Esophagus muscularis mucosa (tissue), 4 donors: ENCODE results near the gene TNFAIP8L1. TPM values are rescaled to one million over a fixed set of nuclear protein-coding genes. Genes with fewer than 3 reads are reported as not detected.
"Not testable (repeated sequence)": the region's sequence is repeated elsewhere in the genome, so short reads cannot be mapped to it uniquely, and the experiment has no call there.

Source experiments
- DNase-seq: peaks from one replicate; pipeline ENCODE4 v3.0.0-alpha.2; 2017; ENCODE audit errors: extremely low spot score
- H3K27ac ChIP-seq, 4 donors: fragments of 200-600 bp; sonication (generic); replicated peaks in 1 of 4; 1 replicate in 3 of 4; 2 replicates in 1 of 4; pipeline ENCODE4 v1.5.1; 2016 to 2019; ENCODE audit warnings: mild to moderate bottlenecking in 1 of 4
- H3K27me3 ChIP-seq, 4 donors: fragments of 200-600 bp; sonication (generic); one replicate each; pipeline versions ENCODE4 v1.5.1 to v1.6.0; 2016 to 2019
- H3K36me3 ChIP-seq, 4 donors: fragments of 200-600 bp; sonication (generic); one replicate each; pipeline ENCODE4 v1.5.1; 2016 to 2019
- H3K4me1 ChIP-seq, 4 donors: fragments of 200-600 bp; sonication (generic); one replicate each; pipeline ENCODE4 v1.5.1; 2016 to 2019
- H3K4me3 ChIP-seq, 4 donors: fragments of 200-600 bp; sonication (generic); 1 replicate in 2 of 4; 2 replicates in 2 of 4; pipeline ENCODE4 v1.5.1; 2016 to 2019; ENCODE audit warnings: mild to moderate bottlenecking in 4 of 4, moderate library complexity in 1 of 4
- H3K9me3 ChIP-seq, 4 donors: fragments of 200-600 bp; sonication (generic); 1 replicate in 3 of 4; 2 replicates in 1 of 4; pipeline ENCODE4 v1.5.1; 2016 to 2019
- EP300 ChIP-seq: sonication (generic); formaldehyde crosslinking; IDR thresholded peaks from one replicate; pipeline ENCODE4 v1.6.1; 2017; ENCODE audit warnings: antibody characterized with exemption
- POLR2A ChIP-seq: fragments of 450-650 bp; IDR thresholded peaks from one replicate; pipeline ENCODE4 v1.6.1; 2017; ENCODE audit warnings: antibody characterized with exemption, moderate library complexity, mild to moderate bottlenecking, low read depth
- POLR2AphosphoS5 ChIP-seq, 2 donors: sonication (generic); formaldehyde crosslinking; IDR thresholded peaks; one replicate each; pipeline ENCODE4 v1.6.1; 2017; ENCODE audit warnings: antibody characterized with exemption in 2 of 2
- WGBS: methylation state at CpG from one replicate; pipeline ENCODE4 v1.1.5; 2018; 5-methylcytosine and 5-hydroxymethylcytosine counted together
- intact Hi-C: fragments of 100-400 bp; cut with DNase I; formaldehyde crosslinking; loops from one replicate; pipeline ENCODE4 v1.15.1; 2023
- total RNA-seq, 4 donors: library from RNA; depleted of rRNA; stranded (reverse); fragments of >200 nt; gene quantifications; one replicate each; pipeline versions ENCODE4 v1.1.0 to v1.2.1, GENCODE V29; 2016
- TF ChIP-seq, protein P1 (sequence below), 3 experiments: fragments of 200-600 bp in 2 of 3; fragments of 450-650 bp in 1 of 3; sonication (generic) in 2 of 3; IDR thresholded peaks; one replicate each; pipeline ENCODE4 v1.5.1; 2017 to 2019; ENCODE audit warnings: antibody characterized with exemption in 3 of 3, mild to moderate bottlenecking in 2 of 3, moderate library complexity in 1 of 3

The TNFAIP8L1 gene
- total RNA-seq, 4 donors from 2014 or later = 5.5 to 16.5 (median 13.2) TPM

DNA sequence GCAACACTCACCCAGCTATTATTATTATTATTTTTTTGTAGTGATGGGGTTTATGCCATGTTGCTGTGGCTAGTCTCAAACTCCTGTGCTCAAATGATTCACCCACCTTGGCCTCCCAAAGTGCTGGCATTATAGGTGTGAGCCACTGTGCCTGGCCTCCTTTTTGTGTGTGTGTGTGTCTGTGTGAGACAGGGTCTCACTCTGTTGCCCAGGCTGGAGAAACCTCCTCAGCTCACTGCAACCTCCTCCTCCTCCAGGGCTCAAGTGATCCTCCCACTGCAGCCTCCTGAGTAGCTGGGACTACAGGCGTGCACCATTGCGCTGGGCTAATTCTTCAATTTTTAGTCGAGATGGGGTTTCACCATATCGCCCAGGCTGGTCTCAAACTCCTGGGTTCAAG is 34.4 kb downstream of the TNFAIP8L1 start:
- DNase-seq = no peak
- H3K36me3 ChIP-seq = peaks cover 7 to 42% (median 33%) of the 10 kb centered on the region in 4 donors
- TF ChIP-seq POLR2AphosphoS5 (IDR thresholded peaks at IDR 0.05) (no peak), POLR2A (no peak), EP300 (no peak)
- TF ChIP-seq, protein P1, sequence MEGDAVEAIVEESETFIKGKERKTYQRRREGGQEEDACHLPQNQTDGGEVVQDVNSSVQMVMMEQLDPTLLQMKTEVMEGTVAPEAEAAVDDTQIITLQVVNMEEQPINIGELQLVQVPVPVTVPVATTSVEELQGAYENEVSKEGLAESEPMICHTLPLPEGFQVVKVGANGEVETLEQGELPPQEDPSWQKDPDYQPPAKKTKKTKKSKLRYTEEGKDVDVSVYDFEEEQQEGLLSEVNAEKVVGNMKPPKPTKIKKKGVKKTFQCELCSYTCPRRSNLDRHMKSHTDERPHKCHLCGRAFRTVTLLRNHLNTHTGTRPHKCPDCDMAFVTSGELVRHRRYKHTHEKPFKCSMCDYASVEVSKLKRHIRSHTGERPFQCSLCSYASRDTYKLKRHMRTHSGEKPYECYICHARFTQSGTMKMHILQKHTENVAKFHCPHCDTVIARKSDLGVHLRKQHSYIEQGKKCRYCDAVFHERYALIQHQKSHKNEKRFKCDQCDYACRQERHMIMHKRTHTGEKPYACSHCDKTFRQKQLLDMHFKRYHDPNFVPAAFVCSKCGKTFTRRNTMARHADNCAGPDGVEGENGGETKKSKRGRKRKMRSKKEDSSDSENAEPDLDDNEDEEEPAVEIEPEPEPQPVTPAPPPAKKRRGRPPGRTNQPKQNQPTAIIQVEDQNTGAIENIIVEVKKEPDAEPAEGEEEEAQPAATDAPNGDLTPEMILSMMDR (IDR thresholded peaks at IDR 0.05) = no peak
- intact Hi-C loops = no loop called here
- no peaks in the 10 kb centered on the region for H3K27me3 ChIP-seq
- H3K4me1 ChIP-seq = peaks cover 13 to 26% (median 21%) of the 10 kb centered on the region in 4 donors
- no peaks in the 10 kb centered on the region for H3K9me3 ChIP-seq
- no peak overlapping the region for H3K27ac ChIP-seq
- WGBS = 94% methylated on average over 4 of the region's 4 CpGs
- no peak overlapping the region for H3K4me3 ChIP-seq

- peaks cover 19 to 58% (median 45%) of the 10 kb centered on the region in 4 donors for H3K36me3 ChIP-seq
These were observed 36.0 kb downstream of the TNFAIP8L1 start for GRCh38 chr19:4675346-4675745.

DNA sequence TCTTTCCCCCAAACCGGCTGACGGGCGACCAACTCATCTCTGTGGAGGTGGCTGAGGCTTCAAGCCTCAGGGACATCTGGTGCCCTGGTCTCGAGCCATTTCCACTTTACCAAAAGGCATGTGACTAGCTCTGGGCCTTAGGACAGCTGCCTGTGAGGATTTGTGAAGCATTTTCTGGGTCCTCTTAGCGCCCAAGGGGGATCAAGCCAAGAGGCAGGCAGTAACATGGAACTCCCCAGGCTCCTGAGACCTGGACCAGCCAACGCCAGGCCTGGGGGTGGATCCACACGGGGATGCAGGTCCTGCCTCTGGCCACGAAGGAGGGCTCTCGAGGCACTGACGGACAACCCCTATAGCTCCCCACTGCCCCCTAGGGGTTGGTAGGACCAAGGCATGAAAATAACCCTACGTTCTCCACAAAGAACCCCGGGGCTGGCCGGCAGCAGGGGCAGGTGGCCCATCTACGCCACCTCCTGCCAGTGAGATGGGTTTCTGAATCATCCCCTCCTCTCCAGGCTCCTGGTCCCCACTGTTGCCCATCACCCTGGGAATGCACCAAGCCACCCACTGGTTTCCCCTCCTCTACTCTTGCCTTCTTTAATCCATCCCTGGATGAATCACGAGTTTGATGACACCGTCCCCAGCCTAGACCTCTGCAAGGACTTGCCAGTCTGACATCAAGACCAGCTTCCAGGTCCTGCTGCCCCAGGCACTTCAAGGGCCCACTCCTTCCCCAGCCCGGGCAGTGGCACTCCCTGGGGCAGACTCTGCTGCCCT is 37.8 kb downstream of the TNFAIP8L1 start:
- peaks cover 5 to 8% (median 7%) of the 10 kb centered on the region in 4 donors for H3K4me1 ChIP-seq
- peaks cover 37 to 76% (median 63%) of the 10 kb centered on the region in 4 donors for H3K36me3 ChIP-seq
- no peaks in the 10 kb centered on the region for H3K9me3 ChIP-seq
- WGBS = 81% methylated on average over 7 of the region's 17 CpGs
- no peak for DNase-seq
- no peak for TF ChIP-seq EP300
- TF ChIP-seq, protein P1 (IDR thresholded peaks at IDR 0.05) = peak; percentile 21 to 59 (median 22)
- H3K4me3 ChIP-seq = no peak overlapping the region
- intact Hi-C loops = no loop called here
- H3K27ac ChIP-seq = peak overlapping the region in 2 of 4 donors; percentile 35 to 46
- no peaks in the 10 kb centered on the region for H3K27me3 ChIP-seq

More at GRCh38 chr19:4675346-4675745, 36.0 kb downstream of the TNFAIP8L1 start:
- Histone ChIP-seq H3K27ac (no peak overlapping the region), H3K27me3 (no peaks in the 10 kb centered on the region), H3K9me3 (no peaks in the 10 kb centered on the region), H3K4me3 (no peak overlapping the region), H3K4me1 (peaks cover 5 to 16% (median 13%) of the 10 kb centered on the region in 4 donors)
- 92% methylated on average over 15 of the region's 16 CpGs for WGBS
- TF ChIP-seq POLR2A = no peak
- TF ChIP-seq POLR2AphosphoS5 (IDR thresholded peaks at IDR 0.05) = no peak
- TF ChIP-seq EP300 = no peak
- TF ChIP-seq, protein P1 (IDR thresholded peaks at IDR 0.05) = no peak
- no peak for DNase-seq
- intact Hi-C loops = no loop called here

- intact Hi-C loops = no loop called here
- DNase-seq = no peak
- TF ChIP-seq, protein P1 (IDR thresholded peaks at IDR 0.05) = no peak
- TF ChIP-seq EP300 (no peak), POLR2A (no peak), POLR2AphosphoS5 (IDR thresholded peaks at IDR 0.05) (no peak)
- Histone ChIP-seq H3K27ac (peak overlapping the region in 3 of 4 donors; percentile 4 to 15 (median 14)), H3K27me3 (no peaks in the 10 kb centered on the region), H3K36me3 (peaks cover 56 to 96% (median 83%) of the 10 kb centered on the region in 4 donors), H3K9me3 (no peaks in the 10 kb centered on the region), H3K4me3 (no peak overlapping the region), H3K4me1 (peaks cover 5 to 8% (median 7%) of the 10 kb centered on the region in 4 donors)
- WGBS = 61% methylated on average over 31 of the region's 34 CpGs
These were observed 39.8 kb downstream of the TNFAIP8L1 start for GRCh38 chr19:4678881-4679790.

- H3K4me3 ChIP-seq, intact Hi-C loops, DNase-seq, H3K4me1 ChIP-seq, H3K27ac ChIP-seq, H3K9me3 ChIP-seq, H3K27me3 ChIP-seq: not testable (repeated sequence)
- WGBS = 97% methylated on average over 7 of the region's 7 CpGs
- peaks cover 64 to 100% (median 92%) of the 10 kb centered on the region in 4 donors for H3K36me3 ChIP-seq
These were observed 40.7 kb downstream of the TNFAIP8L1 start for GRCh38 chr19:4680021-4680420.
